Measurements from ENCODE around the gene ROR2.

DNA sequence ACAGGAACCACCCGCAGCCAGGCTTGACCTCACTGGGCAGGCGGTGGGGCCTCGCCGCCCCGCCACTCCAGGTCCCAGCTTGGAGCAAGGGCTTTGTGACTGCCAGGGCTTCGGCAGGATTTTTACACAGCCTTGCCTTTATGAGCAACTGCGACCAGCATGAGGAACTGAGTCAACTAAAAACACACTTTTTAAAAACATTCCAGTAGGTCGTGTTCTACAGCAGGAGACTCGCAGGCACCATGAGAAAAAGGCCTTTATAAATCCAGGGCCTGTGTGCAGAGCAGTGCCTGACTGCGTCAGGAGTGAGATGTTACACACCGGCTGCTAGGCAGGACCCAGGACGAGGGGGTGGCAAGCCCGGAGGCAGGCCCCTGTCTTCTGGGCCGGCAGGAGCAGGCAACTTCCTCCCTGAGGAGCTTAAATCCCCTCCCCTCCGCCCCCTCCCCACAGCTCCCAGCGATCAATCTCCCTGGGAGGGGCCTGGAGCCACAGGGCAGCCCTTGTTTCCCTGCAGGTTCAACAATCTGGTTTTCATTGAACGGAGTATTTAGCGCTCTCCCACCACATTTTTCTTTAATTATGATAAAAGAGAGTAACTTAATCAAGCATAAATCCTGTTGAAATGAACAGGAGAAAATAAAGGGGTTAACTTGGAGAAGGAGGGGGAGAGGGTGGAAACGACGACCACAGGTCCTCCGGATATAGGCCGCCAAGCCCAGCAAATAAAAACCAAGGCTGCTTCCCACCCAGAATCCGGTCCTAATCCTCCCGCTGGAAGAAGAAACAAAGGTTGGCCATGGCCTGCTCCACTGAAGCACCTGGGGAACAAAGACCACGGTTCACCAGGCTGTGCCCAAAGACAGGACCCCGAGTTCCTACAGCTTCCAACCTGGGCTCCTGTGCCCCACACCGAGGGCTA is 92.5 kb downstream of the ROR2 start:
- TF ChIP-seq, protein P1, sequence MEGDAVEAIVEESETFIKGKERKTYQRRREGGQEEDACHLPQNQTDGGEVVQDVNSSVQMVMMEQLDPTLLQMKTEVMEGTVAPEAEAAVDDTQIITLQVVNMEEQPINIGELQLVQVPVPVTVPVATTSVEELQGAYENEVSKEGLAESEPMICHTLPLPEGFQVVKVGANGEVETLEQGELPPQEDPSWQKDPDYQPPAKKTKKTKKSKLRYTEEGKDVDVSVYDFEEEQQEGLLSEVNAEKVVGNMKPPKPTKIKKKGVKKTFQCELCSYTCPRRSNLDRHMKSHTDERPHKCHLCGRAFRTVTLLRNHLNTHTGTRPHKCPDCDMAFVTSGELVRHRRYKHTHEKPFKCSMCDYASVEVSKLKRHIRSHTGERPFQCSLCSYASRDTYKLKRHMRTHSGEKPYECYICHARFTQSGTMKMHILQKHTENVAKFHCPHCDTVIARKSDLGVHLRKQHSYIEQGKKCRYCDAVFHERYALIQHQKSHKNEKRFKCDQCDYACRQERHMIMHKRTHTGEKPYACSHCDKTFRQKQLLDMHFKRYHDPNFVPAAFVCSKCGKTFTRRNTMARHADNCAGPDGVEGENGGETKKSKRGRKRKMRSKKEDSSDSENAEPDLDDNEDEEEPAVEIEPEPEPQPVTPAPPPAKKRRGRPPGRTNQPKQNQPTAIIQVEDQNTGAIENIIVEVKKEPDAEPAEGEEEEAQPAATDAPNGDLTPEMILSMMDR (IDR thresholded peaks at IDR 0.05; ENCODE audit: borderline replicate concordance, extremely low read depth, low read length, poor library complexity, severe bottlenecking): no peak
- no peak for TF ChIP-seq EZH2 (IDR thresholded peaks at IDR 0.05; ENCODE audit: borderline replicate concordance, low read depth, low read length, severe bottlenecking)
